Heart left ventricle (tissue), 16 donors: Measurements from ENCODE around the gene SNRNP35. TPM values are rescaled to one million over a fixed set of nuclear protein-coding genes. Genes with fewer than 3 reads are reported as not detected.

Experiments used
- ATAC-seq, 4 donors: fragments of 200-7000 bp; cut with Tn5 transposase; one replicate each; pipeline ENCODE4 v1.9.1; 2020 to 2022; ENCODE audit warnings: moderate library complexity in 4 of 4, mild to moderate bottlenecking in 3 of 4, moderate number of reproducible peaks in 1 of 4
- DNase-seq, 5 donors: peaks; one replicate each; pipeline ENCODE4 v3.0.0-alpha.2; 2020
- H3K27ac ChIP-seq, 12 donors: fragments of 200-600 bp; sonication (generic) in 4 of 12; one replicate each; pipeline versions ENCODE4 v1.5.0 to v1.8.0; 2016 to 2022; ENCODE audit warnings: mild to moderate bottlenecking in 2 of 12
- H3K27me3 ChIP-seq, 9 donors: fragments of 200-600 bp; sonication (generic) in 2 of 9; one replicate each; pipeline versions ENCODE4 v1.5.1 to v1.8.0; 2016 to 2022; ENCODE audit warnings: mild to moderate bottlenecking in 3 of 9
- H3K36me3 ChIP-seq, 9 donors: fragments of 200-600 bp; sonication (generic) in 2 of 9; one replicate each; pipeline versions ENCODE4 v1.5.0 to v1.8.0; 2018 to 2022; ENCODE audit warnings: mild to moderate bottlenecking in 2 of 9
- H3K4me1 ChIP-seq, 12 donors: fragments of 200-600 bp; sonication (generic) in 4 of 12; one replicate each; pipeline versions ENCODE4 v1.5.0 to v1.8.0; 2016 to 2022; ENCODE audit warnings: mild to moderate bottlenecking in 3 of 12
- H3K4me3 ChIP-seq, 12 donors: fragments of 200-600 bp; sonication (generic) in 4 of 12; one replicate each; pipeline versions ENCODE4 v1.5.0 to v1.8.0; 2017 to 2022; ENCODE audit warnings: mild to moderate bottlenecking in 9 of 12, moderate library complexity in 4 of 12
- H3K9me3 ChIP-seq, 12 donors: fragments of 200-600 bp; sonication (generic) in 4 of 12; one replicate each; pipeline versions ENCODE4 v1.5.0 to v1.8.0; 2016 to 2022; ENCODE audit warnings: mild to moderate bottlenecking in 1 of 12
- POLR2A ChIP-seq, 2 donors: fragments of 450-650 bp; IDR thresholded peaks; one replicate each; pipeline ENCODE4 v1.6.1; 2017; ENCODE audit warnings: antibody characterized with exemption in 2 of 2, mild to moderate bottlenecking in 2 of 2, moderate library complexity in 2 of 2
- WGBS, 4 donors: extraction: QIAGEN DNeasy Blood & Tissue Kit in 2 of 4; methylation state at CpG; one replicate each; pipeline versions ENCODE4 v1.1.5 to v1.1.7; 2013 to 2018; 5-methylcytosine and 5-hydroxymethylcytosine counted together
- intact Hi-C, 10 donors: fragments of 100-400 bp; cut with DNase I; formaldehyde crosslinking; loops; one replicate each; pipeline versions ENCODE4 v1.11.1 to v1.14.2; 2022
- polyA plus RNA-seq, 2 donors: library from polyadenylated mRNA; stranded (reverse); fragments of 200-250 nt; gene quantifications; one replicate each; pipeline ENCODE4 v1.2.3, GENCODE V29; 2013
- total RNA-seq, 9 donors: library from RNA; depleted of rRNA in 2 of 9; stranded (reverse); fragments of >200 nt in 2 of 9; fragmentation: NEBNext Ultra II Directional in 3 of 9; extraction: Animal tissue kit (Norgen Biotek cat#: 25700) in 3 of 9; gene quantifications; one replicate each; pipeline versions ENCODE4 v1.1.0 to v1.2.4, GENCODE V29; 2016 to 2023
- TF ChIP-seq, protein P1 (sequence below), 12 donors: fragments of 200-600 bp; sonication (generic) in 4 of 12; IDR thresholded peaks; one replicate each; pipeline versions ENCODE4 v1.5.0 to v1.8.0; 2018 to 2022; ENCODE audit warnings: antibody characterized with exemption in 12 of 12, mild to moderate bottlenecking in 5 of 12
- donor health status: ischemic (EF 13 %, LVEDD 7.1; RV severe dilation, severe dysfunction).
- donor health status: healthy with polysubstance abuse.
- donor health status: DM: no; HTN: yes; CAD: no.
- donor health status: DM: no; HTN: no; CAD: no.
- donor health status: ischemic (EF 25% LVEDD 6.9; RV normal size, moderate dysfunction).
- donor health status: ischemic (EF 25% LVEDD 5.7; RV mildly dilated, moderate dysfunction).
- donor health status: healthy.
- donor health status: DM: yes; HTN: yes; CAD: no.
- donor health status: ischemic (EF 35%, LVEDD 5.7; RV mildly dilated, moderate dysfunction).
- donor health status: nonischemic (EF 11% LVEDD 7.7; RV severe dilation, severe dysfunction).
- donor health status: DM: yes; HTN: yes; CAD: no.
- donor health status: PGD.
- donor health status: ischemic (EF 29% LVEDD 5.4; RV normal size, mild dysfunction).
- donor health status: nonischemic (EF 23%, LVEDD 6.1; RV moderate dilation, normal function).

SNRNP35 gene
- total and polyA plus RNA-seq, 11 donors, result 18.5 to 72.8 (median 22.0) TPM

DNA sequence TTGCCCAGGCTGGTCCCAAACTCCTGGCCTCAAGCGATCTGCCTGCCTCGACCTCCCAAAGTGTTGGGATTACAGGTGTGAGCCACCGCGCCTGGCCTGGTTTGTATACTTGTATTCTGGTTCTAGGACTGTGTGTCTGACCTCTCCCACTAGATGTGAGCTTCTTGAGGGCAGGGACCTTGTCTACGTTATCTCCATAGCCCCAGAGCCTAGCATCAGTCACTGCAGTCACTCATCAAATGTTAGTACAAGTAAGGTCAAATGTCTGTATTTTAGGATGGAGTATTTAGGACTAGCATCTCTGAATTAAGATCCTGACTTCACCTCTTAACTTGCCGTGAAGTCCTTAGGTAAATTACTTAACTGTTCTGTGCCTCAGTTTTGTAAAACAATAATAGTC, 24.3 kb upstream of the SNRNP35 start:
- ATAC-seq, result no peak
- Histone ChIP-seq H3K9me3 (no peaks in the 10 kb centered on the region), H3K4me3 (peak overlapping the region in 7 of 12 donors; percentile 5 to 79 (median 25)), H3K36me3 (peaks cover 0 to 27% (median 23%) of the 10 kb centered on the region in 9 donors), H3K27me3 (no peaks in the 10 kb centered on the region), H3K27ac (peak overlapping the region in 1 of 12 donors; percentile 86), H3K4me1 (peaks cover 0 to 51% (median 27%) of the 10 kb centered on the region in 12 donors)
- 89 to 96% (median 94%) methylated on average over 6 of the region's 6 CpGs for WGBS, 4 donors
- TF ChIP-seq, protein P1, sequence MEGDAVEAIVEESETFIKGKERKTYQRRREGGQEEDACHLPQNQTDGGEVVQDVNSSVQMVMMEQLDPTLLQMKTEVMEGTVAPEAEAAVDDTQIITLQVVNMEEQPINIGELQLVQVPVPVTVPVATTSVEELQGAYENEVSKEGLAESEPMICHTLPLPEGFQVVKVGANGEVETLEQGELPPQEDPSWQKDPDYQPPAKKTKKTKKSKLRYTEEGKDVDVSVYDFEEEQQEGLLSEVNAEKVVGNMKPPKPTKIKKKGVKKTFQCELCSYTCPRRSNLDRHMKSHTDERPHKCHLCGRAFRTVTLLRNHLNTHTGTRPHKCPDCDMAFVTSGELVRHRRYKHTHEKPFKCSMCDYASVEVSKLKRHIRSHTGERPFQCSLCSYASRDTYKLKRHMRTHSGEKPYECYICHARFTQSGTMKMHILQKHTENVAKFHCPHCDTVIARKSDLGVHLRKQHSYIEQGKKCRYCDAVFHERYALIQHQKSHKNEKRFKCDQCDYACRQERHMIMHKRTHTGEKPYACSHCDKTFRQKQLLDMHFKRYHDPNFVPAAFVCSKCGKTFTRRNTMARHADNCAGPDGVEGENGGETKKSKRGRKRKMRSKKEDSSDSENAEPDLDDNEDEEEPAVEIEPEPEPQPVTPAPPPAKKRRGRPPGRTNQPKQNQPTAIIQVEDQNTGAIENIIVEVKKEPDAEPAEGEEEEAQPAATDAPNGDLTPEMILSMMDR (IDR thresholded peaks at IDR 0.05), result no peak
- TF ChIP-seq POLR2A (IDR thresholded peaks at IDR 0.05), result no peak
- intact Hi-C loops, result loop anchor here in 1 of 10 donors (10.0 kb wide), 1 partner anchor 49 kb away; the partner anchor contains the start of gene KMT5A
- no peak for DNase-seq

DNA sequence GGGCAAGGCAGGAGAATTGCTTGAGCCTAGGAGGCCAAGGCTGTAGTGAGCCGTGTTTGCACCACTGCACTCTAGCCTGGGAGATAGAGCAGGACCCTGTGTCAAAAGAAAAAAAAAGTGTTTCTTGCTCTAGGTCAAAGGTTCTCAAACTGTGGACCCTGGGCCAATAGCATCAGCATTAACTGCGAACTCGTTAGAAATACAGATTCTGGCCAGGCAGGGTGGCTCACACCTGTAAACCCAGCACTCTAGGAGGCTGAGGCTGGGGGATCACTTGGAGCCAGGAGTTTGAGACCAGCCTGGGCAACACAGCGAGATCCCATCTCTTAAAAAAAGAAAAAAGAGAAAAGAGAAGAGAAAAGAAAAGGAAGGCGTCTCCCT, 22.3 kb upstream of the SNRNP35 start:
- DNase-seq (no peak), ATAC-seq (no peak)
- Histone ChIP-seq H3K36me3 (peaks cover 0 to 9% (median 3%) of the 10 kb centered on the region in 9 donors), H3K4me1 (peaks cover 0 to 51% (median 27%) of the 10 kb centered on the region in 12 donors), H3K9me3 (no peaks in the 10 kb centered on the region), H3K27ac (peak overlapping the region in 11 of 12 donors; percentile 47 to 93 (median 83)), H3K4me3 (peak overlapping the region; percentile 63 to 98 (median 91)), H3K27me3 (no peaks in the 10 kb centered on the region)
- intact Hi-C loops, result loop anchor here in 2 of 10 donors (2.0 to 10.0 kb wide), 3 partner anchors 23 to 147 kb away; partner anchors contain the start of genes KMT5A (in 1 of the 2), SNRNP35 (in 1 of the 2) and TMED2 (in 1 of the 2)
- WGBS, 4 donors, result 41 to 59% (median 51%) methylated on average over 5 of the region's 5 CpGs
- TF ChIP-seq, protein P1 (IDR thresholded peaks at IDR 0.05), result no peak
- no peak for TF ChIP-seq POLR2A (IDR thresholded peaks at IDR 0.05)

DNA sequence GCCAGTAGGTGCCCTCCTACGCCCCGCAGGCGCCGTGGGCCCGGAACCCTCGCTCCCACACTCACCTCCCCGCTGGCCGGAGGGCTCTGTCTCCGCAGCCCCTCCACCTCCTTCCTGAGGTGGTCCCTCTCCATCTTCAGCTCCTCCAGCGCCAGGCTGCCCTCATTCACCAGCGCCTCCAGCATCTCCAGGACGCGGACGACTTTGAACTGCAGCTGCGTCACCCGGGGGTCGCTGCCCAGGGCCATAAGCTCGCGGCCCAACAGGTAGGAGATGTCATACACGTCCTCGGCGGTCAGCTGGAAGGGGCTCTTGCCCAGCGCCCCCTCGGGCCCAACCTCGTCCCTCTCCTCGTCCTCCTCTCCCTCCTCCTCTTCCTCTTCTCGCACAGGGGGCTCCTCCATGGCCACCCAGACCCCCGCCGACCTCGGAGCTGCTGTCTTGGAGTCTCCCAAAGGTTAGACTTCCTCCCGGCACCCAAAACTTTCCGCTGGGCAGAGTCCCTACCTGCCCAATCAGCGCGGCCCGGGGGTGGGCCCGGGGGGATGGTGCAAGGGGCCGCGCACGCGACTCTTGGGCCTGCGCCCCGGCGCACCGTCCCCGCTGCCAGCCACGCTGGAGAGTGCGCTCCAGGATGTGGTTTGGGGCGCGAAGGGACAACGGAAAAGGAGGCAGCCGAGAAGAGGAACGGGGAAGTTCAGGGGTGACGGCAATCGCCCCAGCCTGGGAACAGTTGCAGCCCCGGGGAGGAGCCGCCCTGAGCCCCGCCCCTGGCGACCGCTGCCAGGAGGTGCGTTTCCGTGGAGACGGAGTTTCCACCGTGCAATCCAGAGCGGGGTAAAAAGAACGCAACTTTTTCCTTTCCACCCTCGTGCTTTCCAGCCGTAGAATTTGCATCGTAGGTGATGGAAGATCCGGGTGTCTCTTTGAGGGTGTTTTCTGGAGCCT, 21.6 kb upstream of the SNRNP35 start, which contains the start of gene RILPL2:
RILPL2 (minus strand) TSS at position 668 of the 948 bp plus-strand sequence; CDS start at position 404, 264 bp downstream.
- no peaks in the 10 kb centered on the region for H3K9me3 ChIP-seq
- DNase-seq (peak; percentile 90 to 94 (median 90)), ATAC-seq (peak; percentile 91 to 98 (median 96))
- peak within 1 kb of the TSS; percentile 63 to 98 (median 91) for H3K4me3 ChIP-seq
- peaks cover 0 to 51% (median 27%) of the 10 kb centered on the region in 12 donors for H3K4me1 ChIP-seq
- intact Hi-C loops, result loop anchor here in 2 of 10 donors (2.0 to 10.0 kb wide), 3 partner anchors 23 to 146 kb away; partner anchors contain the start of genes KMT5A (in 1 of the 2), SNRNP35 (in 1 of the 2) and TMED2 (in 1 of the 2)
- WGBS, 4 donors, result 0 to 1% (median 1%) methylated on average over 53 to 69 of the region's 69 CpGs
- peaks cover 0 to 3% (median 0%) of the 10 kb centered on the region in 9 donors for H3K36me3 ChIP-seq
- TF ChIP-seq POLR2A (IDR thresholded peaks at IDR 0.05), result peak in 1 of 2 donors; percentile 63
- TF ChIP-seq, protein P1 (IDR thresholded peaks at IDR 0.05), result peak in 1 of 12 donors; percentile 3
- no peaks in the 10 kb centered on the region for H3K27me3 ChIP-seq
- peak within 1 kb of the TSS; percentile 47 to 93 (median 82) for H3K27ac ChIP-seq
